NCI-H146 (cell line): ENCODE results near the gene KLHL15.
"Not testable (repeated sequence)": the region's sequence is repeated elsewhere in the genome, so short reads cannot be mapped to it uniquely, and the experiment has no call there.

Experiments used
- DNase-seq: peaks from one replicate; lab custom pipeline; 2025; lab: John Stamatoyannopoulos, UW

Gene KLHL15, protein sequence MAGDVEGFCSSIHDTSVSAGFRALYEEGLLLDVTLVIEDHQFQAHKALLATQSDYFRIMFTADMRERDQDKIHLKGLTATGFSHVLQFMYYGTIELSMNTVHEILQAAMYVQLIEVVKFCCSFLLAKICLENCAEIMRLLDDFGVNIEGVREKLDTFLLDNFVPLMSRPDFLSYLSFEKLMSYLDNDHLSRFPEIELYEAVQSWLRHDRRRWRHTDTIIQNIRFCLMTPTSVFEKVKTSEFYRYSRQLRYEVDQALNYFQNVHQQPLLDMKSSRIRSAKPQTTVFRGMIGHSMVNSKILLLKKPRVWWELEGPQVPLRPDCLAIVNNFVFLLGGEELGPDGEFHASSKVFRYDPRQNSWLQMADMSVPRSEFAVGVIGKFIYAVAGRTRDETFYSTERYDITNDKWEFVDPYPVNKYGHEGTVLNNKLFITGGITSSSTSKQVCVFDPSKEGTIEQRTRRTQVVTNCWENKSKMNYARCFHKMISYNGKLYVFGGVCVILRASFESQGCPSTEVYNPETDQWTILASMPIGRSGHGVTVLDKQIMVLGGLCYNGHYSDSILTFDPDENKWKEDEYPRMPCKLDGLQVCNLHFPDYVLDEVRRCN

GRCh38 chrX:24027086-24027485, at the start of gene KLHL15:
TSS of gene KLHL15 (minus strand) at chrX:24027186. CDS start at chrX:24006693, 20,493 bp downstream.
- DNase-seq: no peak

DNA sequence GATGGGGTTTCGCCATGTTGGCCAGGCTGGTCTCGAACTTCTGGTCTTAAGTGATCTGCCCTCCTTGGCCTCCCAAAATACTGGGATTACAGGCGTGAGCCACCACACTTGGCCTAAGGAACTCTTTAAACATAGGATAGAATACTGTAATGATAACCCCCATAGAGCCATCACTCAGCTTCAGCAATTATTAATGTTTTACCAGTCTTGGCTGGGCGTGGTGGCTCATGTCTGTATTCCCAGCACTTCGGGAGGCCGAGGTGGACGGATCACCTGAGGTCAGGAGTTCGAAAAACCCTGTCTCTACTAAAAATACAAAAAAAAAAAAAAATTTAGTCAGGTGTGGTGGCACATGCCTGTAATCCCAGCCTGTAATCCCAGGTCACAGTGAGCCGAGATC, 42.9 kb upstream of the KLHL15 start:
- DNase-seq: no peak

DNA sequence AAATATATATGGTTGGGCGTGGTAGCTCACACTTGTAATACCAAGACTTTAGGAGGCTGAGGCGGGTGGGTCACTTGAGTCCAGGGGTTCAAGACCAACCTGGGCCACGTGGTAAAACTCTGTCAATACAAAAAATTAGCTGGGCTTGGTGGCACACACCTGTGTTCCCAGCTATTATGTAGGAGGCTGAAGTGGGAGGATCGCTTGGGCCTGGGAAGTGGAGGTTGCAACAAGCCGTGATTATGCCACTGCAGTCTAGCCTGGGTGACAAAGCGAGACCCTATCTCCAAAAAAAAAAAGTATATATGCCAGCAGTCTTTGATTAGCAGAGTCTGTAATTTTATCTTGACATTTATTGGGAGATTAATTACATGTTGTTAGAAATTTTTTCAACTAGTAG, 36.5 kb upstream of the KLHL15 start:
- DNase-seq: no peak

GRCh38 chrX:24055043-24055356, 28.0 kb upstream of the KLHL15 start:
- DNase-seq: no peak

- peak; percentile 93 for DNase-seq
Measured at GRCh38 chrX:24054182-24055042, 27.4 kb upstream of the KLHL15 start, which contains the start of gene EIF2S3. TSS of gene EIF2S3 (plus strand) at chrX:24054956. CDS start at chrX:24054969, 13 bp downstream.

DNA sequence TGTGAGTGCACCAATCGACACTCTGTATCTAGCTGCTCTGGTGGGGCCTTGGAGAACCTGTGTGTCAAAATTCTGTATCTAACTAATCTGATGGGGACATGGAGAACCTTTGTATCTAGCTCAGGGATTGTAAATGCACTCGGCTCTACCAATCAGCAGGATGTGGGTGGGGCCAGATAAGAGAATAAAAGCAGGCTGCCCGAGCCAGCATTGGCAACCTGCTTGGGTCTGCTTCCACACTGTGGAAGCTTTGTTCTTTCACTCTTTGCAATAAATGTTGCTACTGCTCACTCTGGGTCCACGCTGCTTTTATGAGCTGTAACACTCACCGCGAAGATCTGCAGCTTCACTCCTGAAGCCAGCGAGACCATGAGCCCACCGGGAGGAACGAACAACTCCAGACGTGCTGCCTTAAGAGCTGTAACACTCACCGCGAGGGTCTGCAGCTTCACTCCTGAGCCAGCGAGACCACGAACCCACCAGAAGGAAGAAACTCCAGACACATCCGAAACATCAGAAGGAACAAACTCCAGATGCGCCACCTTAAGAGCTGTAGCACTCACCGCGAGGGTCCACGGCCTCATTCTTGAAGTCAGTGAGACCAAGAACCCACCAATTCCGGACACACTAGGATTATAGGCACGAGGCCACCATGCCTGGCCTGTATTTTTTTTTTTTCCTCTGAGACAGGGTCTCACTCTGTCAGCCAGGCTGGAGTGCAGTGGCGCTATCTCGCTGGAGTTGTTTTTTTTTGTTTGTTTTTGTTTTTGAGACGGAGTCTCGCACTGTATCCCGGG, 23.7 kb upstream of the KLHL15 start:
- not testable (repeated sequence) for DNase-seq

GRCh38 chrX:24049643-24050042, 22.7 kb upstream of the KLHL15 start:
- DNase-seq: not testable (repeated sequence)

DNA sequence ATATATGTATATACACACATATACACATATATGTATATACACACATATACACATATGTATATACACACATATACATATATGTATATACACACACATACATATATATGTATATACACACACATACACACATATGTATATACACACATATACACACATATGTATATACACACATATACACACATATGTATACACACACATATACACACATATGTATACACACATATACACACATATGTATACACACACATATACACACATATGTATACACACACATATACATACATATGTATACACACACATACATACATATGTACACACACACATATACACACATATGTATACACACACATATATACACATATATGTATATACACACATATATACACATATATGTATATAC, 19.1 kb upstream of the KLHL15 start:
- DNase-seq: not testable (repeated sequence)

DNA sequence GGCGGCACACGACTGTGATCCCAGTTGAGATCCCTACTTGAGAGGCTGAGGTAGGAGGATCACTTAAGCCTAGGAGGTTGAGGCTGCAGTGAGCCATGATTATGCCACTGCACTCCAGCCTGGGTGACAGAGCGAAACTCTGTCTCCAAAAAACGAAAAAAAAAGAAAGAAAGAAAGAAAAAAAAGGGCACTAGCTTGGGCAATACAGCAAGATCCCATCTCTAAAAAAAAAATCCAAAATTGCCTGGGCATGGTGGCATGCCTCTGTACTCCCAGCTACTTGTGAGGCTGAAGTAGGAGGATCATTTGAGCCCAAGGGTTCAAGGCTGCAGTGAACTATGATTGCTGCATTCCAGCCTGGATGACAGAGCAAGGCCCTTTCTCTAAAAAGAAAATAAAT, 10.7 kb upstream of the KLHL15 start:
- no peak for DNase-seq

DNA sequence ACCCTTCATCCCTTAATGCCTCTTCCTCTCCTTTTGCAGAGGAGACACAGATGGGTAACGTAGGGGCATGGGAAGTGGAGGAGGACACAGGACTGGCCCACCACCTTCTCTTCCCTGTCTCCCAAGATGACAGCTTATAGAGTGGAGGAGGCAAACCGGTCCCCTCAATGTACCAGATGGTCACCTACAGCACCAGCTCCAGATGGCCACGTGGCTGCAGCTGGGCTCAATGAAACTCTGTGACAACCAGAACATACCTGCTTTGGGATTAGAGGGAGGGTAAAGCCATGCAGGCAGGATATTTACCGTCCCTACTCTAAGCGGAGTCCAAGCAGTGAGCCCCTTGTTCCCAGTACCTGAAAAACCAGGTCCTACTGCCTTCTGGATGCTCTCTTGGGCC, 7.5 kb upstream of the KLHL15 start:
- DNase-seq: no peak

- no peak for DNase-seq
Measured at GRCh38 chrX:24030597-24030996, 3.6 kb upstream of the KLHL15 start.

DNA sequence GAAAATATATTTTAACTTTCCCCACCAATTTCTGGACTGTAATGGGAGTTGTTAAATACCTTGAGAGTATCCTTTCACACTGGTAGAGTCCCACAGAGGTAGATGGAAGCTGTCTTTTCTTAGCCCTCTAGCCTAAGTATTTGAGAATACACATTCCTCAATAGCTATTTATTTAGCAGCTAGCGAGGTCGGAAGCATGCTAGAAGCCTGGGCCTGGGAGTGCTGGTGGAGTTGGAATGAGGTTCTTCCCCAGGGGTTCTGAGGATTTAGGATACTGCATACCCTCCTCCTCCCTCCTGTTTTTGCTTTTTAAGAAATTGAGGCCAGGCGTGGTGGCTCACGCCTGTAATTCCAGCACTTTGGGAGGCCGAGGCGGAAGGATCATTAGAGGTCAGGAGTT, 999 bp upstream of the KLHL15 start:
- no peak for DNase-seq

DNA sequence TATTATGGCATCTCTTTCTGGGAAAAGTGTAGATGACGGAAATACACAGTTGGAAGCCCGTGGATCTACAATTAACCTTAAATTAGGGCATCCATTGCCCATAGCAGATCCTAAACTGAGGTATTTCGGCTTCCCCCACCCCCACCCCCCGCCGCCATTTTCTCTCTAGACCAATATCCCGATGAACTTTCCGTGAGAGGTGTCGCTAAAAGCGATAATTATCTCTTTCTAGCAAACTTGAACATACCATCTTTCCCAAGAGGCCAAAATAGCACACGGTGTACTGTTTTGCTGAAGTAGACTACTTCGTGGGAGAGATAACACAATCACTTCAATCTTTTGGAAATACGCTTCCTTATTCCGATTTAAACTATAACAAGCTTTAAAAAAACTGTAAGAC, 554 bp downstream of the KLHL15 start:
- peak; percentile 6 for DNase-seq

DNA sequence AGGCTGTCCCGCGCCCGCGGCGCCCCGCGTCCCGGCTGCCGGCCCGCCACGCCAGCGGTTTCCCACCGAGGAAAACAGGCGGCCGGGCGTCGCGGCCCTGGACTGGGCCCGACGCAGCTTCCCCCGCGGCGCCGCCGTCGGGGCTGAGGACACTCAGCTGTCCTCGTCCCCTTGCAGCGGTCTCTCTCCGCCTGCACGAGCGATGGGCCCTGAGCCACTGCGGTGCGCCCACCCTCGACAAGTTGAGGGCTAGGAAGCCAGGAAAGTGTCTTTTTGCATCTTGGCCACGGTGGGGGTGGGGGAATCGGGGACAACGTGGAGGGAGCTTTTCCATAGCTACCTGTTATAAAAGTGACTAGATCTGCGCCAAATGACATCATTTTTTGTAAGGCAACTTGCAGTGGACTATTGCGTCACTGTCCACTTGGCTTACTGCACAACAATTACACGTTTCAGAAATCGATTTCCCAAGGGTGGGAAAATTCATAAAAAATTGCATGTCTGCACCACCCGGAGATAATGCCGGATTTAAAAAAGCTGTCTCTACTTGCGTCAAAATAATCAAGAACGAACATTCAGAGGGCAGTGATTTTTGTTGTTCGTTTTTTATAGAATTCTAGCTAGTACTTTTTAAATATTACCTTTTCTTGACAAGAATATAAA, 1.1 kb downstream of the KLHL15 start:
- DNase-seq: peak; percentile 69

GRCh38 chrX:24024819-24025740, 1.9 kb downstream of the KLHL15 start:
- peak; percentile 89 for DNase-seq

DNA sequence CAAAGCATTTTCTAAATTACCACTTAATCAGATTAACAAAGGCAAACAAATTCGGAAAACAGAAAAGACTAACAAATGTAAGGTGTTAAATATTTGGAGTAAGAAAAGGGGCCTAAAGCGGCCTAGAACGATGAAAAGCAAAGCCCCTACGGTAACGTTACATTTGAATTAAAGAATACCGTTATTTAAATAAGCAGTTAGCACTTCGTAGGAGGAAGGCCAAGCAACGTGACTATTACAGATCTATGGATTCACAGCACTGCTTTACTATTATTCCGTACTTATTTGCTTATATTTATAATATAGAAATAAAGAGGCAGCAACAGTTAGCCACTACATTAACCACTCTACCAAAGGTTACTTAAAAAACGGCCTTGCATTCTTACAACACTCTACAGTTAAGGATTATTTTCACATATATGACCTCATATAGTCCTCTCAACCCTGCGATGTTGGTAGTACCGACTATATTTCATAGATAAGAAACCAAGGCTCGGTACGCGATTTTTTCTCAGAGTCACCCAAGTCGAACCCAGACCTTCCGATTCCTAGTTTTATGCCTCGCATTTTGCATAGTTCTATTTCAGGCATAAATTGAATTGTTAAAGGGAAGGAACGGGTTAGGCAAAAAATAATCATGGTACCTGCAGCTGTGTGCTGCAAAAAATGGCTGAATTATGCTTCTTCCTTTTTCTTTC, 2.9 kb downstream of the KLHL15 start:
- peak; percentile 21 for DNase-seq

DNA sequence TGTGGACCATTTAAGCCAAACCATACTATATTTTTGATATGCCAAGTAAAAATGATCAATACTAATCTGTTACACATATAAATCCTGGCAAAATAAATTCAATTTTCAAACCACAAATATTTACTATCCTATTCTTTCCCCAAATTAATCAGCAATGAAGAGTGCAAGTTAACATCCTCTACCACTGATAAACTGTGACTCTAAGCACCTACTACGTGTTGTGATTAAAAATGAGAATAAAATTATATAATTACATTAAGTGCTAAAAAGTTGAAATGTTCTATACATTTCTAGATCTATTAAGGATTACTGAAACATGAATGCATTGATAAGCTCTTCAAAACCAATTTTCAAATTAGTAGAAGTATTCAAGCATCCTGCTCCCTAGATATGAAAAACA, 3.4 kb downstream of the KLHL15 start:
- DNase-seq: no peak

DNA sequence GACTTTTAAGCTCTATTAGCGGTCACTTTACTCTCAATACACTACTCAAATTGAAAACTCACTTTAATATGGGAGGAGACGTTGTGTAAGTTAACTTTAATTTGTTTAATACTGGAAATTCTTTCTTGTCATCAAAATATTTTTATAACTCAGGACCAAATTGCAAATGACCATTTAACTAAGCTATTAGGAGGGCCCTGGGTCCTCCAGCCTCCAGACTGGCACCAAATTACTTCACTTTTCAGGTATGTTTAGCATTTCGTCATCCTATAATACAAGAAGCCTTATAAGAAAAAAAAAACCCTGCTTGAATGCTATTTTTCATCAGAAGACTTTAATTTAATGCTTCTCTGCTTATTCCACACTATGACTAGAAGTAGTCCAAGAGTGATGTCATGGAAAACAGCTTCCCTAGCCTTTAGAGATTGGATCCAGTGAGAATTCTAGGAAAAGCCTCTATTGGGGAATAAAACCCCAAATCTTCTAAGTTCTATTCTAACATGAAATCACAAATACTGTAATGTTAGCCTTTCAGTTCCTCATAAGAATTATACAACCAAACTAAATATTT, 6.6 kb downstream of the KLHL15 start:
- no peak for DNase-seq

DNA sequence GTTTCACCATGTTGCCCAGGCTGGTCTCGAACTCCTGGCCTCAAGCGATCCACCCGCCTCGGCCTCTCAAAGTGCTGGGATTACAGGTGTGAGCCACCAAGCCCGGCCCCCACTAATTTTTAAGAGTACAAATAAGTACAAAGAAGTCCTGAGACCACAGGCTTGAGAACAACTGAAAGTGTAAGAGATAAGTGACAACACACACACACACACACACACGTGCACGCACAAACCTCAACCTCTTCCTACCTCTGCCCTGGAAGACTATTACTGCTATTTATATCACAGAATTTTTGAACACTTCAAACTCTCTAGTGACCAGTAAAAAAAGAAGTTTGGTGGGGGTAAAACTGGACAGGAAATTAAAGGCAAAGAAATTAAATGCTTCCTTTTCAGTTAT, 7.5 kb downstream of the KLHL15 start:
- DNase-seq: no peak
